ES-I3 (cell line): ENCODE data around the gene EYS.

Source experiments
- H3K36me3 ChIP-seq: 2 replicates; pipeline ENCODE4 v1.6.1; 2013; ENCODE audit warnings: mild to moderate bottlenecking, low read length, control low read depth, moderate library complexity; ENCODE audit not compliant: insufficient read depth
- H3K4me1 ChIP-seq: 2 replicates; pipeline ENCODE4 v1.6.1; 2013; ENCODE audit warnings: mild to moderate bottlenecking, control low read depth, low read length; ENCODE audit not compliant: insufficient read depth
- H3K9ac ChIP-seq: 2 replicates; pipeline ENCODE4 v1.6.1; 2013; ENCODE audit warnings: low read depth, mild to moderate bottlenecking, low read length, moderate library complexity
- H3K9me3 ChIP-seq: 2 replicates; pipeline ENCODE4 v1.6.1; 2013; ENCODE audit warnings: mild to moderate bottlenecking, low read length, moderate library complexity; ENCODE audit not compliant: control insufficient read depth, insufficient read depth

Gene EYS

DNA sequence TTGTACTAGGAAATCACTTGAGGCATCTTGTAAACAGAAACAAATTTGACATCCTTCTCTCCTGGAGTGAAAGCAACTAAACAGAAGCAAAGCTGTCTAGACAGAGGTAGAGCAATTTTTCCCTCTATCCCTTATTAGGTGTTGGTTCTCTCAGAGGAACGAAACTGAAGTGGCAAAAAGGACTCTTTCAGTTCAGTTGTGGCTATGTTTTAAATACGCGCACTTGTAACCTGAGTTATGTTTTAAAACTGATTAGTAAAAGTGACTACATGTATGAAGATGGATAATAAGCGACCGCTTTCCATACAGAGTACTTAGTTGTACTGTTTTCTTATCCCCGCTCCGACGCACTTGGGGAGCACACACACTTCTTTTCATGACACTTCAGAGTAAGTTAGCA is 1520.4 kb downstream of the EYS start:
- no peaks in the 10 kb centered on the region for H3K4me1 ChIP-seq
- H3K36me3 ChIP-seq: no peaks in the 10 kb centered on the region
- no peak overlapping the region for H3K9ac ChIP-seq
- 0 out of 2 replicates have a peak, but pooled peaks cover 2% of the 10 kb centered on the region for H3K9me3 ChIP-seq

DNA sequence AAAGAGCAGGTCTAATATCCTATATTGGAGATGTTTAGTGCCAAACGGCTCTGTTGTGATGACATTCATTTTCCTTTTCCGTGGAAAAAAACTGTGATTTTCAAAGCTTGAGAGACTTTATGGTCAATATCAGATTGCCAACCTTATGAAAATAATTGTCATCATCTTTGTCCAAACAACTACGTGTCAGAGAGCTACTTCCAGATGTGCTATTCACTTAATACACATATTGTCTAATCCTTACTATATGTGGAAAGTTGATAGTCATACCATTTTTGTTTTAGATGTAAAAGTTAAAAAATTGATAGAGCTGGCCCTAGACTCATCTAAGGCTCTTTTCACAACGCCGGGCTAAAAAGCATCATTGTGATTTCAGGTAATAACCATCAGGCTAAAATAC is 1521.4 kb downstream of the EYS start:
- H3K36me3 ChIP-seq: no peaks in the 10 kb centered on the region
- no peaks in the 10 kb centered on the region for H3K4me1 ChIP-seq
- 0 out of 2 replicates have a peak, but pooled peaks cover 2% of the 10 kb centered on the region for H3K9me3 ChIP-seq
- H3K9ac ChIP-seq: no peak overlapping the region

DNA sequence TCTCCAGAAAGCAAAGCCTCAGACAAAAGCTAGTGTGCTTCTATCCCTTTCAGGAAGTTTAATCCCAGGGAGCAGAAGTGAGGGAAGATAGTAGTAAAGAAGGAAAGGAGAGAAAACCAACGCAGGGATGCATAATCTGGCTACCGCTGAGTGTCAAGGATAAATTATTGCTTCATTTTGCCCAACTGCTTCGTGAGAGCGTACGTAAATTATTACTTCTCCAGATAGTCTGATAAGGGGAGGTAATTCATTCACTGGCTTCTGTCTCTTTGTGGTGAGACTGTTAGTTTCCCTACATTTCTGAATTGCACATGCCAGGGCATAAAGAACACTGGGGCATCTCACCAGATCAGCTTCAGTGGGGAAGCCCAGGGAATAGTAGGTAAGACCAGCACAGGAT is 1531.7 kb downstream of the EYS start:
- H3K4me1 ChIP-seq: no peaks in the 10 kb centered on the region
- no peaks in the 10 kb centered on the region for H3K36me3 ChIP-seq
- H3K9ac ChIP-seq: no peak overlapping the region
- H3K9me3 ChIP-seq: no peaks in the 10 kb centered on the region

DNA sequence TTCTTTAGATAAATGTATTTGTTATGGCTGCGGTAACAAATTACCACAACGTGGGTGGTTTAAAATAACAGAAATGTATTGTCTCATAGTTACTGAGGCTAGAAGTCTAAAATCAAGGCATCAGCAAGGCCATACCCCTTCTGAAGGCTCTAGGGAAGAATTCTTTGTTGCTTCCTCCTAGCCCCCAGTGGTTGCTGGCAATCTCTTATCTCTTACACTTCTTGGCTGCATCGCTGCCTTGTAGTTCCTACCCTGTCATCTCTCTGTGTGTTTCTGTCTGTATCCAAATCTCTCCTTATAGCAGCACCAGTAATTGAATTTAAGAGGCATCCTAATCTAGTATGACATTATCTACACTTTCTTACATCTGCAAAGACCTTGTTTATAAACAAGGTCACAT is 1536.7 kb downstream of the EYS start:
- no peaks in the 10 kb centered on the region for H3K4me1 ChIP-seq
- no peak overlapping the region for H3K9ac ChIP-seq
- H3K36me3 ChIP-seq: no peaks in the 10 kb centered on the region
- H3K9me3 ChIP-seq: no peaks in the 10 kb centered on the region

DNA sequence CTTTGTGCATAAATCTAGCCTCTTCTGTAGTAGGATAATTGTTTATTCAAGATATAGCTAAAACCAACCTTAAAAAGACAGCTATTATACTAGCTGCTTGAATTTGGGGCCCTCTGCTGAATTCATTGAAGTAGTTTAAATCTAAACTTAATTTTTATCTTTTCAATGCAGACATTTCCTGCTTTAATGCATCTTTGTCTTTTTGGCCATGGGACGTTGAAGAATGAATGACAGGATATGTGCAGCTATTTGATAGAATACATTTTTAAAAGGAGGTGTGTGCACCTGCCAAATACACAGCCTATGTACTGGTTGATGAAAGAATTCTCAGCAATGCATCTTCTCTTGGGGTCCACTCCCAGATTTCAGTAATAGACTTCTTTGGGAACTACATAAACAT is 1546.5 kb downstream of the EYS start:
- H3K4me1 ChIP-seq: no peaks in the 10 kb centered on the region
- no peaks in the 10 kb centered on the region for H3K9me3 ChIP-seq
- H3K9ac ChIP-seq: no peak overlapping the region
- H3K36me3 ChIP-seq: no peaks in the 10 kb centered on the region; the same call in 1 of the 2 replicates

DNA sequence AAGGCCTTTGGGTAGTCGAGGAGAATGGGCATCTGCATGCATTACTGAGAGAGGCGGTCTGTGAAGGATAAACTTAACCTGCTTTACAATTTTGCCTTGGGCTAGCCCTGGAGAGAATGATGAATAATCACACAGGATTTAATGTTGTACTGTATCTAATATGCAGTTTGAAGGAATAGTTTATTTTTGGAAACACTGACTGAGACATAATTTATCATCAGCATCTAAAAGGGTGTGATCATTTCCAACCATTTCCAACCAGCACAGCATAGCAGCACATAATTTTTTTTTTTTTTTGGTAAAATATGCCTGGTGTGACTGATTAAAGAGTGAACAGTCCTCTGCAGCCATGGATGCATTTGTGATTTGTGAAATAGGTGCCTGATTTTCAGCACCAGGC is 1552.0 kb downstream of the EYS start:
- Histone ChIP-seq H3K9me3 (no peaks in the 10 kb centered on the region), H3K9ac (no peak overlapping the region), H3K36me3 (no peaks in the 10 kb centered on the region), H3K4me1 (no peaks in the 10 kb centered on the region)

DNA sequence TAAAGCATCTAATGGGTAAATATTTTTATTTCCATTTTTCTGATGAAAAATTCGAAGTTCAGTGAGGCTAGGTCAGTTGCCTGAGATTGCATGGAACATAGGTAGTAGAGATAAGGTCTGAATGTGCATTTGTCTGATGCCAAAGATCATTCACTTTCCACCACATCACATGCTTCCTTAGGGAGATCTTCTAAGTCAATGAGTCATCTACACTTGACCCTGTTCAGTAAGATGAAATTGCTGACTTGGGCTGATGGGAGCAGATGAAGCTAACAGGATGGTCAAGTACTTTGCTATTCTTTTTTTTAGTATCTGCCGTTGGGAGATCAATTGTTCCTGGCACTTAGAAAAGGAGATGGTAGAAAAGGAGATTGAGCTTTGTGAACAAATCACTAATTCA is 1560.2 kb downstream of the EYS start:
- Histone ChIP-seq H3K36me3 (no peaks in the 10 kb centered on the region), H3K4me1 (no peaks in the 10 kb centered on the region), H3K9me3 (no peaks in the 10 kb centered on the region), H3K9ac (no peak overlapping the region)

DNA sequence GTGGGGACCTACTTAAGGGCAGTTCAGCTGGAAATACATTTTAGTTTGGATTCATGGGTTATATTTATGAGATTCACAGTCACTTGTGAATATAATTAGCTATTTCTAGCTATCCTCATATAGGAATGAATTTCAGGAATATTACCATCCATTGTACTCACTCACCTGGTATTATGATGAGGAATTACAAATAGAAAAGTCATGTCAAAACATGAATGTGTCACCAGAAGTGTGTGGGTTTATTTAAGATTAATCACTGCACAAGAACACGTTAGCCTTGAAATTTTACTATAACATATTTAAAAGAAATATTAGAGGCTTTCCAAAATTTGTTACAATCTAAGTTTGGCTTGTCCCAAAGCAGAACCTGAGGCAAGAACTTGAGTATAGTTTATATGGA is 1560.9 kb downstream of the EYS start:
- no peak overlapping the region for H3K9ac ChIP-seq
- no peaks in the 10 kb centered on the region for H3K36me3 ChIP-seq
- H3K4me1 ChIP-seq: no peaks in the 10 kb centered on the region
- H3K9me3 ChIP-seq: no peaks in the 10 kb centered on the region

DNA sequence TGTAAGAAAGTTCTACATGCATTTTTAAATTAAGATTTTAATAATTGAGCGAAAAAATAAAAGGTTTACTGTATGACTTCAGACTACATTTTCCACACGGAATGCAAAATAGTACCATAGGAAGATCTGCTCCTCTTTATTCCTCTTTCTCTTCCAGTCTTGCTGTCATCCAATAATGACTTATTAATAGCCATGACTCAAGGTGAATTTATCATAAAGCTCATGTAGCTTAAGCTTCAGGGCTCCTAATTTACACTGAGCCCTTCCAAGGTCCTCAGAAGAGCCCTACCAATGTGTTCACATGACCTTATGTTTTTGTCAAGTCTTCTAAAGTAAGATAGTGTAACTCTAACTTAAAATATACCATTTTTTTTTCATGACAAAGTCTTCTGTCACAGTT is 1561.4 kb downstream of the EYS start:
- Histone ChIP-seq H3K4me1 (no peaks in the 10 kb centered on the region), H3K9me3 (no peaks in the 10 kb centered on the region), H3K36me3 (no peaks in the 10 kb centered on the region), H3K9ac (no peak overlapping the region)

DNA sequence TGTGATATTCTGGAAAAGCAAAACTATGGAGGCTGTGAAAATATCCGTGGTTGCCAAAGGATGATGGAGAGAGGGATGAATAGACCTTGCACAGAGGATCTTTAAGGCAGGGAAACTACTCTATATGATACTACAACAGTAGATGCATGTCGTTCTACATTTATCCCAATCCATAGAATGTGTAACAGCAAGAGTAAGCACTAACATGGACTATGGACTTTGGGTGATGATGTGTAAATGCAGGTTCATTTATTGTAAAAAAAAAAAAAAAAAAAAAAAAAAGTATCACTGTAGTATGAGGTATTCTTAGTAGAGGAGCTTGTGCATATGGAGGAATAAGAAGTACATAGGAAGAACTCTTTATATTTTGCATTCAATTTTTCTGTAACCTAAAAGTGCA is 1563.9 kb downstream of the EYS start:
- no peaks in the 10 kb centered on the region for H3K9me3 ChIP-seq
- H3K36me3 ChIP-seq: no peaks in the 10 kb centered on the region
- H3K4me1 ChIP-seq: no peaks in the 10 kb centered on the region
- H3K9ac ChIP-seq: no peak overlapping the region

DNA sequence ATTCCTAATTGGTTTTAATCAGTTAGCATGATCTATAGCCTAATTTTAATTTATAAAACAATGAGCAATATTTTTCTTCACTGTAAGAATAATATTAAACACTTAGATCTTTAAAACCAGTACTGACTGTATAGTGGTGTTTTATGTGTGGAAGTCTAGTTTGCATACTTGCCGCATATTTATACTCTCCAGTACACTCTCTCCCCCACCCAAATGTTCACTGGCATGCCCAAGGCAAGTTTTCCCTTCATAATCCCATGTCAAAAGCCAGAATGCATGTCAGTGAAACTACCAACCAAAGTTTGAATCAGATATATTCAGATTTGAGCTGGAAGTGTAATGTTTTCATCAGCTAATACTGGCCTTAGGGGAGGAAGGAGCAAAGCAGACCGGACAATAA is 1565.3 kb downstream of the EYS start:
- Histone ChIP-seq H3K9ac (no peak overlapping the region), H3K36me3 (no peaks in the 10 kb centered on the region), H3K4me1 (no peaks in the 10 kb centered on the region), H3K9me3 (no peaks in the 10 kb centered on the region)

DNA sequence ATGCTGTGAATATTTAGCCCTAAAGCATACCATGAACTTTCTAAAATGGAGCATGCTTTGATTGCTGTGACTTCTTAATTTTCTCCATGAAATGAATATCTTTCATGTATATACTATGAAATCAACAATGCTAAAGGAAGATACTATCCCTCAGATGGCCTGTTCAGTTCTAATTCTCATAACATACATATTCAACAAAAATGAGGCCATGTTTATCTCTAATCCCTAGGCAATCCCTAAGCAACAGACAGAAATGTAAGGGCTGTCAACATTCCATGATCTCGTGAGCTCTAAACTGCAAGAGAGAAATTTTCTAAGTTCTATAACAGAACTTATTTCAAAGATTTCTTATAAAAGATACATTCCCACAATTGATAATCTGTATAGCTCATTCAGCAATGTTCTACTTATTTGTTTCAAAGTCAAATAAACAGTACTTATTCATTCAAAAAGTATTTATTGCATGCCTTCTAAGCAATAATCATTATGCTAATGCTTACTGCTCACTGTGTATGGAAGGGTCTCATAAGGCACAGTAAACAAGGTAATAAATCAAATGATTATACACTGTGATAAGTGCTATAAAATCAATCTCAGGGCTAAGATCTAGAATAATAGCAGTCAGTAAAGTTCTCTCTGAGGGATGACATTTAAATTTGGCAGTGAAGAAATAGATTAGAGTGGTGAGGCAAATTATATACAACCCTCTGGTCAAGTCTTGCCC is 1578.6 kb downstream of the EYS start:
- H3K9ac ChIP-seq: no peak overlapping the region
- no peaks in the 10 kb centered on the region for H3K9me3 ChIP-seq
- no peaks in the 10 kb centered on the region for H3K36me3 ChIP-seq
- no peaks in the 10 kb centered on the region for H3K4me1 ChIP-seq

DNA sequence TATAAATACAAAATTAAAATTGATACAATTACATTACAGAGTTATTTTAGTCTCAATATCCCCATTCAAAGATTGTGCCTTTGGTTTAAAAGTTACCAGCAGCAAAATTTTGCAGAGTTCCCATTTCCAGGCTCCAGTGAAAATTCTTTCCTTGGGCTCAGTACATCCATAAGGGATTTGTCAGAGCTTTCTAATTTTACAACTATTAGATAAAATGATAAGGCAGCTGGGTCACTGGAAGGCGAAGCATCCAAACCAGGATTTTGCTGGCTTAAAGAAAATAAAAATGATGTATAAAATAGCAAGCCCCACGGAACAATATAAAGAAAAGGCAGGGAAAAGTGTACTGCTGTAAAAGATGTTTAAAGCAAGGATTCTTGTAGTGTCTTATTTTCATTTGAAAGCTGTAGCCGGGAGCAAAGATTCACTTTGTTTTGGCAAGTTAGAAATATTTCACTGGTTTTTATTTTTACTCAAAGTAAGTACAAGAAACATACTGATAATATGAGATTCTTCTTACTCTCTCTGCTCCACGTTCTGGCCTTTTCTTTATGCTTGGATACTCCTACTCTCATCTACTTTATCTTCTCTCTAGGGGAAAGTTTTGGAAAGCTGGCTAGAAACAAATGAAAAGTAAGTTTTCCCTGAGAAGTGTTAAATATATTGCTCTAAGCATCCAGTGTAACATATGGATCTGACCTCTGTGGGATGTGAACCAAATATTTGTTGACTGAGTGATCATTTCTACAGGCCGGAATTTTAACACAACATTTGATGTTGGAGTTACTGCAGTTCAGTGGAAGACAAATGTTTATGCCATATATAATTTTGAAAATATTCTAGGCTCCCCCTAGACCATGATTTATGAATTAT is 1583.0 kb downstream of the EYS start:
- Histone ChIP-seq H3K36me3 (no peaks in the 10 kb centered on the region), H3K9ac (no peak overlapping the region), H3K9me3 (no peaks in the 10 kb centered on the region), H3K4me1 (no peaks in the 10 kb centered on the region)

DNA sequence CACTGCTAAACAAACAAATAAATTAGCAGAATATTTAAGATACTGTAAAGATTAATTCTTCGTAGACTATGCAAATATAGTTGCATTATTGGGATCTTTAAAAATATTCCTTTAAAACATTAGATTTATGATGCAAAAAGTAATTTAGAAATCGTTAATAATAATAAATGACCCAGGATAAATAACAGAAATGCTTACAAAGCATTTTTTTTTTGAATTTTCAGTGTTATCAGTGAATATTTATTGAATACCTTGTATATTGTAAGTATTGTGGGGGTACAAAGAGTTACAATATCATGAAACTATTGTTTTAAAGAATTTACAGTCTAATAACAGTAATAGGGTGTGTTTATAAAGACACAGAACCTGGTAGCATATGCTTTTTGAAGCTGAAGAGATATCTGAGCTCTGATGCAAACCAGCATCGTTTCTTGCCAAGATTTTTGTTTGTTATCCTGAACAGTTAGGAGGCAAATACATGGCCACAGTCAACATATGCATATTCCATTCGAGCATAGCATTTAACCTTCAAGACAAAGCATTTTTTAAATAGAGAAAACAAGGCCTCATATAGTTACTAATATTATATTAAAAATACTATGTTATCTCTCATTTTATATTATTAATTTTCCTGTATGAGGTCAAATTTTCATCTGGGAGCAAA is 1584.2 kb downstream of the EYS start:
- no peaks in the 10 kb centered on the region for H3K36me3 ChIP-seq
- no peaks in the 10 kb centered on the region for H3K9me3 ChIP-seq
- H3K9ac ChIP-seq: no peak overlapping the region
- no peaks in the 10 kb centered on the region for H3K4me1 ChIP-seq
